Trophoblast cell (in vitro differentiated cells and primary cell): ENCODE measurements around the gene ZNF516.

Experiments used
- DNase-seq, 2 donors: peaks; one replicate each; pipeline ENCODE4 v3.0.0-alpha.2; 2016
- H2AFZ ChIP-seq: 2 replicates; pipeline ENCODE4 v1.6.1; 2013; ENCODE audit warnings: low read length, moderate library complexity, mild to moderate bottlenecking; ENCODE audit not compliant: insufficient read depth, poor library complexity
- H2AK5ac ChIP-seq: 2 replicates; pipeline ENCODE4 v1.6.1; 2013; ENCODE audit warnings: mild to moderate bottlenecking, low read length
- H2BK120ac ChIP-seq: 2 replicates; pipeline ENCODE4 v1.6.1; 2013; ENCODE audit warnings: low read length, mild to moderate bottlenecking, moderate library complexity; ENCODE audit not compliant: insufficient read depth, poor library complexity
- H2BK12ac ChIP-seq: 2 replicates; pipeline ENCODE4 v1.6.1; 2013; ENCODE audit warnings: mild to moderate bottlenecking, low read length, moderate library complexity
- H2BK5ac ChIP-seq: 2 replicates; pipeline ENCODE4 v1.6.1; 2013; ENCODE audit warnings: low read length, low read depth, moderate library complexity, mild to moderate bottlenecking; ENCODE audit not compliant: poor library complexity
- H3K14ac ChIP-seq: 2 replicates; pipeline ENCODE4 v1.6.1; 2013; ENCODE audit warnings: mild to moderate bottlenecking, low read length
- H3K18ac ChIP-seq: 2 replicates; pipeline ENCODE4 v1.6.1; 2013; ENCODE audit warnings: mild to moderate bottlenecking, low read length
- H3K23ac ChIP-seq: 2 replicates; pipeline ENCODE4 v1.6.1; 2013; ENCODE audit warnings: low read length
- H3K27ac ChIP-seq: 2 replicates; pipeline ENCODE4 v1.5.1; 2013; ENCODE audit warnings: low read depth, mild to moderate bottlenecking, inconsistent platforms, low read length, moderate library complexity
- H3K27me3 ChIP-seq: 2 replicates; pipeline ENCODE4 v1.6.1; 2013; ENCODE audit warnings: inconsistent platforms, mild to moderate bottlenecking, low read length, moderate library complexity; ENCODE audit not compliant: insufficient read depth
- H3K36me3 ChIP-seq, 2 experiments: 1 replicate in 1 of 2; 2 replicates in 1 of 2; pipeline ENCODE4 v1.6.1; 2013; ENCODE audit warnings: low read length in 2 of 2, mild to moderate bottlenecking in 2 of 2, moderate library complexity in 1 of 2; ENCODE audit not compliant: insufficient read depth in 2 of 2, control insufficient read depth in 1 of 2
- H3K4ac ChIP-seq: 2 replicates; pipeline ENCODE4 v1.6.1; 2013; ENCODE audit warnings: low read depth, mild to moderate bottlenecking, low read length, moderate library complexity
- H3K4me1 ChIP-seq, 2 experiments: 1 replicate in 1 of 2; 2 replicates in 1 of 2; pipeline ENCODE4 v1.6.1; 2013; ENCODE audit warnings: low read length in 2 of 2, mild to moderate bottlenecking in 2 of 2, moderate library complexity in 1 of 2; ENCODE audit not compliant: insufficient read depth in 2 of 2, control insufficient read depth in 1 of 2
- H3K4me2 ChIP-seq: 2 replicates; pipeline ENCODE4 v1.6.1; 2013; ENCODE audit warnings: inconsistent platforms, mild to moderate bottlenecking, low read length, moderate library complexity
- H3K4me3 ChIP-seq: 2 replicates; pipeline ENCODE4 v1.5.1; 2013; ENCODE audit warnings: mild to moderate bottlenecking, low read depth, low read length, inconsistent platforms
- H3K79me1 ChIP-seq: one replicate; pipeline ENCODE4 v1.6.1; 2013; ENCODE audit warnings: low read length
- H3K79me2 ChIP-seq: 2 replicates; pipeline ENCODE4 v1.6.1; 2013; ENCODE audit warnings: low read length, mild to moderate bottlenecking; ENCODE audit not compliant: control insufficient read depth, insufficient read depth, poor library complexity
- H3K9ac ChIP-seq: 2 replicates; pipeline ENCODE4 v1.6.1; 2013; ENCODE audit warnings: mild to moderate bottlenecking, low read length
- H3K9me3 ChIP-seq: 2 replicates; pipeline ENCODE4 v1.6.1; 2013; ENCODE audit warnings: low read depth, mild to moderate bottlenecking, control low read depth, inconsistent platforms, low read length; ENCODE audit not compliant: insufficient read depth
- H4K12ac ChIP-seq: 2 replicates; pipeline ENCODE4 v1.6.1; 2013; ENCODE audit warnings: low read depth, mild to moderate bottlenecking, low read length, moderate library complexity
- H4K8ac ChIP-seq: 2 replicates; pipeline ENCODE4 v1.6.1; 2013; ENCODE audit warnings: low read depth, mild to moderate bottlenecking, low read length, moderate library complexity
- H4K91ac ChIP-seq: one replicate; pipeline ENCODE4 v1.6.1; 2013; ENCODE audit warnings: low read depth, mild to moderate bottlenecking, low read length, moderate library complexity
- WGBS: extraction: QIAGEN DNeasy Blood & Tissue Kit; methylation state at CpG from one replicate; pipeline ENCODE4 v1.1.7; 2013; ENCODE audit warnings: missing lambda C conversion rate; ENCODE audit not compliant: insufficient read length, insufficient coverage; ENCODE audit errors: extremely low coverage; 5-methylcytosine and 5-hydroxymethylcytosine counted together

Gene ZNF516

GRCh38 chr18:76368271-76368670 is 126.8 kb downstream of the ZNF516 start:
- no peak for DNase-seq
- H2AFZ ChIP-seq: no peak overlapping the region
- WGBS: no CpG with 5 or more reads among the region's 3 CpGs
- no peak overlapping the region for H3K4me3 ChIP-seq
- no peak overlapping the region for H2BK5ac ChIP-seq
- no peak overlapping the region for H3K27ac ChIP-seq
- H3K4me2 ChIP-seq: no peak overlapping the region
- no peaks in the 10 kb centered on the region for H3K79me2 ChIP-seq
- H3K9me3 ChIP-seq: no peaks in the 10 kb centered on the region
- no peak overlapping the region for H4K91ac ChIP-seq
- H3K23ac ChIP-seq: no peak overlapping the region
- H2BK120ac ChIP-seq: no peak overlapping the region
- H3K79me1 ChIP-seq: peaks cover 2% of the 10 kb centered on the region
- H3K4me1 ChIP-seq: peaks cover 2 to 3% of the 10 kb centered on the region in 2 experiments
- no peak overlapping the region for H2AK5ac ChIP-seq
- peaks cover 4 to 13% of the 10 kb centered on the region in 2 experiments for H3K36me3 ChIP-seq
- no peak overlapping the region for H4K8ac ChIP-seq
- H3K9ac ChIP-seq: no peak overlapping the region
- H3K14ac ChIP-seq: no peak overlapping the region
- no peak overlapping the region for H2BK12ac ChIP-seq
- H4K12ac ChIP-seq: no peak overlapping the region
- no peak overlapping the region for H3K18ac ChIP-seq
- H3K4ac ChIP-seq: no peak overlapping the region
- no peaks in the 10 kb centered on the region for H3K27me3 ChIP-seq

- no peak for DNase-seq
- Histone ChIP-seq H2AK5ac (no peak overlapping the region), H3K14ac (no peak overlapping the region), H4K12ac (no peak overlapping the region), H3K4me2 (no peak overlapping the region), H4K8ac (no peak overlapping the region), H4K91ac (no peak overlapping the region), H3K4ac (no peak overlapping the region), H2BK120ac (no peak overlapping the region), H2BK5ac (no peak overlapping the region), H3K4me1 (peaks cover 2 to 3% of the 10 kb centered on the region in 2 experiments), H3K9me3 (no peaks in the 10 kb centered on the region), H3K18ac (no peak overlapping the region), H2AFZ (no peak overlapping the region), H3K36me3 (peaks cover 4 to 13% of the 10 kb centered on the region in 2 experiments), H3K27ac (no peak overlapping the region), H2BK12ac (no peak overlapping the region), H3K4me3 (no peak overlapping the region), H3K27me3 (no peaks in the 10 kb centered on the region), H3K79me1 (peaks cover 2% of the 10 kb centered on the region), H3K79me2 (no peaks in the 10 kb centered on the region), H3K9ac (no peak overlapping the region), H3K23ac (no peak overlapping the region)
- WGBS: no CpG with 5 or more reads among the region's 20 CpGs
These were observed 127.6 kb downstream of the ZNF516 start for GRCh38 chr18:76367168-76368125.

- H3K4me1 ChIP-seq: peaks cover 2 to 3% of the 10 kb centered on the region in 2 experiments
- H3K9me3 ChIP-seq: no peaks in the 10 kb centered on the region
- H2AK5ac ChIP-seq: no peak overlapping the region
- H3K4me2 ChIP-seq: no peak overlapping the region
- H3K18ac ChIP-seq: no peak overlapping the region
- no peaks in the 10 kb centered on the region for H3K27me3 ChIP-seq
- no peak overlapping the region for H3K14ac ChIP-seq
- H3K9ac ChIP-seq: no peak overlapping the region
- H2BK12ac ChIP-seq: no peak overlapping the region
- H3K36me3 ChIP-seq: peaks cover 2 to 10% of the 10 kb centered on the region in 2 experiments
- H4K12ac ChIP-seq: no peak overlapping the region
- no peak for DNase-seq
- H2AFZ ChIP-seq: no peak overlapping the region
- H3K4me3 ChIP-seq: no peak overlapping the region
- no peak overlapping the region for H3K27ac ChIP-seq
- H2BK120ac ChIP-seq: no peak overlapping the region
- no peak overlapping the region for H3K23ac ChIP-seq
- no peak overlapping the region for H3K4ac ChIP-seq
- H4K8ac ChIP-seq: no peak overlapping the region
- no peak overlapping the region for H4K91ac ChIP-seq
- H3K79me1 ChIP-seq: peaks cover 2% of the 10 kb centered on the region
- no peaks in the 10 kb centered on the region for H3K79me2 ChIP-seq
- no CpG with 5 or more reads among the region's 10 CpGs for WGBS
- H2BK5ac ChIP-seq: no peak overlapping the region
These were observed 129.5 kb downstream of the ZNF516 start for GRCh38 chr18:76365561-76365960.

DNA sequence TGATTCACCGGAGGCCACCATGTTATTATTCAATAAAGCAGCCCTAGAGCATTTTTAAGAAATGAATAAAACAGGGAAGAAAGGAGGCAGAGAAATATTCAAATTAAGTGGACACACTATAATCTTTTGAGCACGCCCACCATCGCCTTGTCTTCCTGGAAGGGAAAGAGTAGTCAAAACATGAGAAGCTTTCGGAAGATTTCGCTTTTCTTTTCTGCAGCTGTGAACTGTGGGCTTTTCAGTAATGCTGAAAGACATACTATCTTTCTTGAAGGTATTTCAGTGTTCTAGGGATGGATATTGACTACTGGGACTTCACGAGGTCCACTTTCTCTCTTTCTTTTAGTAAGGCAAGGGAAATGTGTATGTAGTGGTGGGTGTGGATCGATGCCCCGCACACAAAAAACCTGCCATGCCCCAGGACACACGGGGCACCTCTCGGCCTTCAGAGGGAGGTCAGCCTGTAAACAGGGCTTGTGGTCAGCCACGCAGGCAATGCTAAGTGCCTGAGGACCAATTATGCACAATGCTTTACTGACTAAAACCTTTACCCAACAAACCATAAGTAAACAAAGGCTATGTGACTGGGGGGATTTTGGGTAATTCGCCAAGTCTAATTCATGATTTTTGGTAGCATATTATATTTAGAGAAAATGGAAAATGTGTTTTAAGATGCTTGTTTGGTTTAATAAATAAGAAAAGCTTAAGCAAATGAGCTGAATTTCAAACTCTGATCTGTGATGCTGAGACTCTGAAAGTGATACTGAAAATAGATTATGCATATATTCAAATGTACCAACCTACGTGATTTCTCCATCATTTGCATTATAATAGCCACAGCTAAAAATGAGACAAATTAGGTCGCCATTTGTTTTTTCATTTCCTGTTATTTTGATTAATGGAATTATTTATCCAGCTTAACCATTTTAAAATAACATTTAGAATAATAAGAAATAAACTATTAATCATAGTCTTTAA is 130.5 kb downstream of the ZNF516 start:
- no CpG with 5 or more reads among the region's 14 CpGs for WGBS
- Histone ChIP-seq H2AFZ (no peak overlapping the region), H2BK12ac (no peak overlapping the region)

More for the DNA sequence above, 130.5 kb downstream of the ZNF516 start:
- no peak overlapping the region for H3K9ac ChIP-seq
- no peak overlapping the region for H3K23ac ChIP-seq
- no peaks in the 10 kb centered on the region for H3K9me3 ChIP-seq
- no peak overlapping the region for H3K18ac ChIP-seq
- no peaks in the 10 kb centered on the region for H3K79me2 ChIP-seq
- H2BK120ac ChIP-seq: no peak overlapping the region
- H3K4me1 ChIP-seq: peaks cover 2 to 3% of the 10 kb centered on the region in 2 experiments
- no peak for DNase-seq
- H3K36me3 ChIP-seq: peaks cover 2 to 6% of the 10 kb centered on the region in 2 experiments
- no peaks in the 10 kb centered on the region for H3K27me3 ChIP-seq
- H3K4me2 ChIP-seq: no peak overlapping the region
- no peak overlapping the region for H4K91ac ChIP-seq
- H4K8ac ChIP-seq: no peak overlapping the region
- no peak overlapping the region for H4K12ac ChIP-seq
- H3K4ac ChIP-seq: no peak overlapping the region
- H3K27ac ChIP-seq: no peak overlapping the region
- H2BK5ac ChIP-seq: no peak overlapping the region
- no peak overlapping the region for H3K4me3 ChIP-seq
- H3K79me1 ChIP-seq: peaks cover 2% of the 10 kb centered on the region
- H3K14ac ChIP-seq: no peak overlapping the region
- H2AK5ac ChIP-seq: no peak overlapping the region
